Type B pancreatic cell (in vitro differentiated cells): ENCODE data around the gene TMEM87A. TPM values are rescaled to one million over a fixed set of nuclear protein-coding genes. Genes with fewer than 3 reads are reported as not detected.

Experiments
- DNase-seq: peaks from one replicate; pipeline ENCODE4 v3.0.0; 2021; ENCODE audit warnings: mixed read lengths; ENCODE audit not compliant: unreplicated experiment; ENCODE audit errors: extremely low spot score
- H3K27ac Mint-ChIP-seq: 2 replicates; pipeline ENCODE4 v1.8.0; 2021; ENCODE audit warnings: mild to moderate bottlenecking, mixed read lengths
- H3K27me3 Mint-ChIP-seq: 2 replicates; pipeline ENCODE4 v1.8.0; 2021; ENCODE audit warnings: mixed read lengths
- H3K36me3 Mint-ChIP-seq: 2 replicates; pipeline ENCODE4 v1.8.0; 2021; ENCODE audit warnings: mixed read lengths
- H3K4me1 Mint-ChIP-seq: one replicate; pipeline ENCODE4 v1.8.0; 2021; ENCODE audit warnings: mixed read lengths; ENCODE audit not compliant: unreplicated experiment
- H3K4me3 Mint-ChIP-seq: 2 replicates; pipeline ENCODE4 v1.8.0; 2021; ENCODE audit warnings: mild to moderate bottlenecking, mixed read lengths
- H3K9me3 Mint-ChIP-seq: 2 replicates; pipeline ENCODE4 v1.8.0; 2021; ENCODE audit warnings: mixed read lengths
- CTCF ChIP-seq: fragments of 200-600 bp; sonication (generic); conservative IDR thresholded peaks from 2 replicates; pipeline ENCODE4 v1.5.0; 2021; ENCODE audit warnings: antibody characterized with exemption, mild to moderate bottlenecking
- total RNA-seq: library from RNA; stranded (reverse); gene quantifications from 2 replicates; pipeline ENCODE4 v1.2.1, GENCODE V29; 2021; ENCODE audit warnings: low replicate concordance

TMEM87A gene
- total RNA-seq, 1 donor from 2014 or later, result 44.3 TPM

DNA sequence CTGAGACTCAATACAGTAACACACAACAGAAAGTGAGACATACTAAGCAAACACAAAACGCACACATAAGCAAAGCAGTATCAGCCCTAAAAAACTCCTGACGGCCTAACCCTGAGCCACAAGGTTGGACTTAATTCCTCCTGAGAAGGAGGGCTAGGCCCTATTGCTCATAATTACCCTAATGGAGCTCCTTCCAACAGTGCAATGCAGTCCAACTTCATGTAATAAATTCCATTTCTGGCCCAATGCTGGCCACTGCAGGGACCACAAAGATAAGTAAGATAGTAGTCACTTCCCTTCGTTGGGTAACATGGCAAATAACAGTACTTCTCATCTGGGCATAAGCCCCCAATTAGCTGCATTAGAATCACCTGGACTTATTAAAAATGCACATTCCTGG, 69.3 kb downstream of the TMEM87A start:
- Mint-ChIP-seq H3K4me1 (peaks cover 29% of the 10 kb centered on the region), H3K27ac (no peak overlapping the region), H3K27me3 (no peaks in the 10 kb centered on the region), H3K36me3 (peaks cover 17% of the 10 kb centered on the region), H3K9me3 (peaks cover 4% of the 10 kb centered on the region), H3K4me3 (no peak overlapping the region)
- TF ChIP-seq CTCF, result no peak
- DNase-seq, result no peak

GRCh38 chr15:42202653-42203052, 70.6 kb downstream of the TMEM87A start:
- peaks cover 15% of the 10 kb centered on the region for H3K36me3 Mint-ChIP-seq
- no peak overlapping the region for H3K4me3 Mint-ChIP-seq
- H3K27ac Mint-ChIP-seq, result peak overlapping the region; percentile 22
- H3K9me3 Mint-ChIP-seq, result no peaks in the 10 kb centered on the region
- no peak for DNase-seq
- TF ChIP-seq CTCF, result no peak
- peaks cover 25% of the 10 kb centered on the region for H3K4me1 Mint-ChIP-seq
- H3K27me3 Mint-ChIP-seq, result no peaks in the 10 kb centered on the region

- H3K27me3 Mint-ChIP-seq, result no peaks in the 10 kb centered on the region
- H3K36me3 Mint-ChIP-seq, result peaks cover 16% of the 10 kb centered on the region
- no peaks in the 10 kb centered on the region for H3K9me3 Mint-ChIP-seq
- no peak for DNase-seq
- H3K4me3 Mint-ChIP-seq, result no peak overlapping the region
- peaks cover 19% of the 10 kb centered on the region for H3K4me1 Mint-ChIP-seq
- TF ChIP-seq CTCF, result no peak
- H3K27ac Mint-ChIP-seq, result no peak overlapping the region
These were observed 71.4 kb downstream of the TMEM87A start for GRCh38 chr15:42201801-42202200.

GRCh38 chr15:42199126-42199525, 74.1 kb downstream of the TMEM87A start:
- H3K4me1 Mint-ChIP-seq, result peaks cover 4% of the 10 kb centered on the region

DNA sequence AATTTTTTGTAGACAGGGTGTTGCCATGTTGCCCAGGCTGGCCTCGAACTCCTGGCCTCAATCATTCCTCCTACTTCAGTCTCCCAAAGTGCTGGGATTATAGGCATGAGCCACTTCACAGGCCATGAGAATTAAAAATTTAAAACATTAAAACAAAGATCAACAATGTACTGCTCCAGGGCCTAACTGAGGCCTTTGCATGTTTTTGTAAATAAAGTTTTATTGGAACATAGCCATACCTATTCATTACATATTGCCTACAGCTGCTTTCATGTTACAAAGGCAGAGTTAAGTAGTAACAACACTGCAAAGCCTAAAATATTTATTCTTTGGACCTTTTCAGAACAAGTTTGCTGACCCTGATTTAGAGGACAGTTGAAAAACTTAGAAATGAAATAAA, 74.7 kb downstream of the TMEM87A start:
- H3K4me3 Mint-ChIP-seq, result no peak overlapping the region
- no peaks in the 10 kb centered on the region for H3K27me3 Mint-ChIP-seq
- DNase-seq, result no peak
- peaks cover 4% of the 10 kb centered on the region for H3K4me1 Mint-ChIP-seq
- TF ChIP-seq CTCF, result no peak
- no peaks in the 10 kb centered on the region for H3K9me3 Mint-ChIP-seq
- peaks cover 26% of the 10 kb centered on the region for H3K36me3 Mint-ChIP-seq
- H3K27ac Mint-ChIP-seq, result no peak overlapping the region

More at GRCh38 chr15:42199126-42199525, 74.1 kb downstream of the TMEM87A start:
- Mint-ChIP-seq H3K9me3 (no peaks in the 10 kb centered on the region), H3K27ac (no peak overlapping the region), H3K36me3 (peaks cover 26% of the 10 kb centered on the region), H3K27me3 (no peaks in the 10 kb centered on the region), H3K4me3 (no peak overlapping the region)
- TF ChIP-seq CTCF, result no peak
- DNase-seq, result no peak

GRCh38 chr15:42194513-42194912, 78.7 kb downstream of the TMEM87A start:
- Mint-ChIP-seq H3K4me3 (no peak overlapping the region), H3K27me3 (no peaks in the 10 kb centered on the region), H3K9me3 (no peaks in the 10 kb centered on the region), H3K4me1 (no peaks in the 10 kb centered on the region), H3K27ac (no peak overlapping the region), H3K36me3 (peaks cover 30% of the 10 kb centered on the region)
- no peak for DNase-seq
- TF ChIP-seq CTCF, result no peak
